ENCODE measurements around the gene TLX3. TPM values are rescaled to one million over a fixed set of nuclear protein-coding genes. Genes with fewer than 3 reads are reported as not detected.

TLX3 gene
- total and polyA plus RNA-seq, 10 of the 15 experiments (the other 5 are each of a cell fraction or from before 2014, with no cell fraction given): not detected

DNA sequence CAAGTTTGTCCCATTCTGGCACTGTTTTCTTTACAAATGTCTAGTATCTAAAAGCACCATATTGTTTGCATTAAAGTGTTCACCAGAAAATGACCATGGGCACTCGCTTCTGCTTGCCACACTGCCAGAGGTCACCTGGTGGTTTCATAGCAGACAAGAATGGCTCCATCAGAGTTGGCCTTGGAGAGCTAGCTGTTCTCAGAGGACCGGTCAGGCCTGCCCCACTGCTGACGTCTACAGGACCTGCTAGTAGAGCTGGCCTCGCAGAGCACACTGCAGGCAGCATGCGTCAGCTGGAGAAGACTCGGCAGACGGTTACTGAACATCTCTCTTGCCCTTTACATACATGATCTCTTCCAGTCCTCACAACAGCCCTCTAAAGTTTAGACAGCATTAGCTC is 8.7 kb upstream of the TLX3 start (continued):
- TF ChIP-seq ZBTB11 (CRISPR knock-in tag; IDR thresholded peaks at IDR 0.05) (no peak), LARP7 (IDR thresholded peaks at IDR 0.05) (no peak), MTA2 (IDR thresholded peaks at IDR 0.05; ENCODE audit: low read depth) (no peak), CBX5 (IDR thresholded peaks at IDR 0.05; ENCODE audit: low read depth) (no peak)

DNA sequence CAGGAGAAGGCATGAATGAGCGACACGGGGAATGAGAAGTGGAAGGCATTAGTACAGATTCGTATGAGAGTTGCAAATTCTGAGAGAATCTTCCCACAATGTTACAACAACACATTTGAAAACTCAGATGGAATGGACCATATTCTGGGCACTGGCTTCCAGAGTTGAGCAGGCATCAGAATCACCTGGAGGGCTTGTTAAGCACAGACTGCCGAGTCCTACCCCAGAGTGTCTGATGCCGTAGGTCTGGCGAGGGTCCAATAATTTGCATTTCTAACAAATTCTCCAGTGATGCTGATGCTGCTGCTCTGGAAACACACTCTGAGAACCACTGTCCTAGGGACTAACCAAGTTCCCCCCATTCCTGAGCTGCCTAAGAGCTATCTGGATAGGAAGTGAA is 2.9 kb upstream of the TLX3 start:
- H3K4me1 ChIP-seq (ENCODE audit: control insufficient read depth, insufficient read depth, low read length): no peaks in the 10 kb centered on the region
- no peaks in the 10 kb centered on the region; the same call in 1 of the 2 replicates for H4K20me1 ChIP-seq (ENCODE audit: control insufficient read depth, insufficient read depth)
- ChIA-PET CTCF (no interaction called here), SMC1A (ENCODE audit: uncharacterized antibody, unreplicated experiment) (no interaction called here), POLR2A (no interaction called here), RAD21 (ENCODE audit: unreplicated experiment) (no interaction called here)
- in situ Hi-C loops (cut with MboI): no loop called here
- no peak overlapping the region for H3K9ac ChIP-seq (ENCODE audit: control insufficient read depth, insufficient read depth, low read length)
- DNase-seq (ENCODE audit: low read depth, low spot score) (no peak), FAIRE-seq (no peak), ATAC-seq (no peak)
- no peak overlapping the region for H3K4me2 ChIP-seq (ENCODE audit: control insufficient read depth, insufficient read depth)
- 27% methylated on average over 6 of the region's 6 CpGs for WGBS (ENCODE audit: insufficient coverage, insufficient replicate concordance, low lambda C conversion rate, missing lambda C conversion rate)
- no TSS peak for BruUV-seq (replicated peaks)
- no peak overlapping the region for H2AFZ ChIP-seq (ENCODE audit: control insufficient read depth, low read depth, low read length)
- intact Hi-C loops (cut with micrococcal nuclease; ENCODE audit: unreplicated experiment): no loop called here
- no peaks in the 10 kb centered on the region; the same call in 2 of the 3 replicates for H3K9me3 ChIP-seq (replicated peaks; ENCODE audit: control insufficient read depth, insufficient read depth, low read length)
- no peaks in the 10 kb centered on the region for H3K36me3 ChIP-seq (ENCODE audit: control insufficient read depth in 2 of 2, insufficient read depth in 2 of 2, low read length in 1 of 2)
- no peak overlapping the region for H3K4me3 ChIP-seq
- no peak overlapping the region for H3K27ac ChIP-seq (ENCODE audit: control insufficient read depth, insufficient read depth)
- H3K79me2 ChIP-seq (ENCODE audit: control insufficient read depth, insufficient read depth, low read length): no peaks in the 10 kb centered on the region
- peaks cover 8 to 28% of the 10 kb centered on the region in 2 experiments for H3K27me3 ChIP-seq (replicated peaks in 1 of 2; ENCODE audit: control insufficient read depth in 2 of 2, insufficient read depth in 2 of 2, low read length in 1 of 2)
- TF ChIP-seq JUND (IDR thresholded peaks at IDR 0.05; ENCODE audit: low read depth, low read length) (no peak), NRF1 (conservative IDR thresholded peaks at IDR 0.05; ENCODE audit: low read depth, low read length) (no peak), YY1 (IDR thresholded peaks at IDR 0.05; ENCODE audit: low read depth, low read length) (no peak), CREM (IDR thresholded peaks at IDR 0.05; ENCODE audit: low read depth) (no peak), CEBPB (IDR thresholded peaks at IDR 0.05; ENCODE audit: borderline replicate concordance in 1 of 2, low read depth in 2 of 2, low read length in 2 of 2) (no peak), SRF (IDR thresholded peaks at IDR 0.05; ENCODE audit: low read depth in 2 of 2, low read length in 2 of 2) (no peak), HSF1 (IDR thresholded peaks at IDR 0.05; ENCODE audit: low read depth, low read length) (no peak)
- TF ChIP-seq, protein P1, sequence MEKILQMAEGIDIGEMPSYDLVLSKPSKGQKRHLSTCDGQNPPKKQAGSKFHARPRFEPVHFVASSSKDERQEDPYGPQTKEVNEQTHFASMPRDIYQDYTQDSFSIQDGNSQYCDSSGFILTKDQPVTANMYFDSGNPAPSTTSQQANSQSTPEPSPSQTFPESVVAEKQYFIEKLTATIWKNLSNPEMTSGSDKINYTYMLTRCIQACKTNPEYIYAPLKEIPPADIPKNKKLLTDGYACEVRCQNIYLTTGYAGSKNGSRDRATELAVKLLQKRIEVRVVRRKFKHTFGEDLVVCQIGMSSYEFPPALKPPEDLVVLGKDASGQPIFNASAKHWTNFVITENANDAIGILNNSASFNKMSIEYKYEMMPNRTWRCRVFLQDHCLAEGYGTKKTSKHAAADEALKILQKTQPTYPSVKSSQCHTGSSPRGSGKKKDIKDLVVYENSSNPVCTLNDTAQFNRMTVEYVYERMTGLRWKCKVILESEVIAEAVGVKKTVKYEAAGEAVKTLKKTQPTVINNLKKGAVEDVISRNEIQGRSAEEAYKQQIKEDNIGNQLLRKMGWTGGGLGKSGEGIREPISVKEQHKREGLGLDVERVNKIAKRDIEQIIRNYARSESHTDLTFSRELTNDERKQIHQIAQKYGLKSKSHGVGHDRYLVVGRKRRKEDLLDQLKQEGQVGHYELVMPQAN (conservative IDR thresholded peaks at IDR 0.05): no peak
- TF ChIP-seq, protein P2, sequence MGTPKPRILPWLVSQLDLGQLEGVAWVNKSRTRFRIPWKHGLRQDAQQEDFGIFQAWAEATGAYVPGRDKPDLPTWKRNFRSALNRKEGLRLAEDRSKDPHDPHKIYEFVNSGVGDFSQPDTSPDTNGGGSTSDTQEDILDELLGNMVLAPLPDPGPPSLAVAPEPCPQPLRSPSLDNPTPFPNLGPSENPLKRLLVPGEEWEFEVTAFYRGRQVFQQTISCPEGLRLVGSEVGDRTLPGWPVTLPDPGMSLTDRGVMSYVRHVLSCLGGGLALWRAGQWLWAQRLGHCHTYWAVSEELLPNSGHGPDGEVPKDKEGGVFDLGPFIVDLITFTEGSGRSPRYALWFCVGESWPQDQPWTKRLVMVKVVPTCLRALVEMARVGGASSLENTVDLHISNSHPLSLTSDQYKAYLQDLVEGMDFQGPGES (IDR thresholded peaks at IDR 0.05): no peak
